ENCODE measurements around the gene ZSCAN18. TPM values are rescaled to one million over a fixed set of nuclear protein-coding genes. Genes with fewer than 3 reads are reported as not detected.

The ZSCAN18 gene
- total RNA-seq, 1 experiment from 2014 or later = not detected

DNA sequence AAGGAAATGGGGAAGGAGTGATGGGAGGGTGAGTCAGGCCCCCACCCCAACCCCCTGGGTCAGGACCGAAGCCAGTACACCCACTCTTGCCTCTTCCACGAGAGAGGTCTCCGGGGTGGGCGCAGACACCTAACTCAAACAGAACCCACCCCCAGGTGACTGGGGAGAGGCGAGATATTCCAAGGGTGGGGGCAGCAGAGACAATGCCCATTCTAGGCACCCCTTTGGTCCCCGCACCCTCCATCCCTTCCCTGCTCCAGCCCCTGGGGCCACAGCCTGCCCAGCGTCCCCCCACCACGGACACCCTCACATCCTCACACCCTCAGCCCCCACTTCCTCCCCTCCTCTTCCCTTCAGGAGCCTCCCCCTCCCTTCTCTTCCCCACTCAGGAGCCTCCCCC lies 682 bp downstream of the ZSCAN18 start:
- no peak for DNase-seq
- peaks cover 30% of the 10 kb centered on the region for H3K9me3 ChIP-seq
- no TSS peak for BruUV-seq (replicated peaks)
- no peaks in the 10 kb centered on the region for H3K27me3 Mint-ChIP-seq (ENCODE audit: insufficient read depth, unreplicated experiment)
- peaks cover 13% of the 10 kb centered on the region for H3K36me3 Mint-ChIP-seq (ENCODE audit: insufficient read depth, unreplicated experiment)
- no peaks in the 10 kb centered on the region for H3K27me3 ChIP-seq (replicated peaks; ENCODE audit: control insufficient read depth, insufficient read depth, low read length)
- H3K4me1 ChIP-seq = no peaks in the 10 kb centered on the region
- H3K27ac Mint-ChIP-seq (ENCODE audit: unreplicated experiment) = no peak overlapping the region
- H3K4me3 Mint-ChIP-seq (ENCODE audit: unreplicated experiment) = no peak overlapping the region
- no peak overlapping the region for H3K4me3 ChIP-seq (ENCODE audit: low read depth, low read length)
- TF ChIP-seq, protein P1, sequence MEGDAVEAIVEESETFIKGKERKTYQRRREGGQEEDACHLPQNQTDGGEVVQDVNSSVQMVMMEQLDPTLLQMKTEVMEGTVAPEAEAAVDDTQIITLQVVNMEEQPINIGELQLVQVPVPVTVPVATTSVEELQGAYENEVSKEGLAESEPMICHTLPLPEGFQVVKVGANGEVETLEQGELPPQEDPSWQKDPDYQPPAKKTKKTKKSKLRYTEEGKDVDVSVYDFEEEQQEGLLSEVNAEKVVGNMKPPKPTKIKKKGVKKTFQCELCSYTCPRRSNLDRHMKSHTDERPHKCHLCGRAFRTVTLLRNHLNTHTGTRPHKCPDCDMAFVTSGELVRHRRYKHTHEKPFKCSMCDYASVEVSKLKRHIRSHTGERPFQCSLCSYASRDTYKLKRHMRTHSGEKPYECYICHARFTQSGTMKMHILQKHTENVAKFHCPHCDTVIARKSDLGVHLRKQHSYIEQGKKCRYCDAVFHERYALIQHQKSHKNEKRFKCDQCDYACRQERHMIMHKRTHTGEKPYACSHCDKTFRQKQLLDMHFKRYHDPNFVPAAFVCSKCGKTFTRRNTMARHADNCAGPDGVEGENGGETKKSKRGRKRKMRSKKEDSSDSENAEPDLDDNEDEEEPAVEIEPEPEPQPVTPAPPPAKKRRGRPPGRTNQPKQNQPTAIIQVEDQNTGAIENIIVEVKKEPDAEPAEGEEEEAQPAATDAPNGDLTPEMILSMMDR (IDR thresholded peaks at IDR 0.05; ENCODE audit: insufficient read depth in 1 of 2, low read depth in 1 of 2, low read length in 1 of 2, severe bottlenecking in 1 of 2, unreplicated experiment in 1 of 2) = no peak
- H3K4me1 Mint-ChIP-seq (ENCODE audit: low read depth, unreplicated experiment) = no peaks in the 10 kb centered on the region
- POLR2A ChIA-PET = no interaction called here
- CTCF ChIA-PET = no interaction called here
- peaks cover 34% of the 10 kb centered on the region for H3K9me3 Mint-ChIP-seq (ENCODE audit: unreplicated experiment)
- intact Hi-C loops (cut with micrococcal nuclease; ENCODE audit: unreplicated experiment) = no loop called here
- no peaks in the 10 kb centered on the region for H3K36me3 ChIP-seq (ENCODE audit: control insufficient read depth, insufficient read depth, low read length)

DNA sequence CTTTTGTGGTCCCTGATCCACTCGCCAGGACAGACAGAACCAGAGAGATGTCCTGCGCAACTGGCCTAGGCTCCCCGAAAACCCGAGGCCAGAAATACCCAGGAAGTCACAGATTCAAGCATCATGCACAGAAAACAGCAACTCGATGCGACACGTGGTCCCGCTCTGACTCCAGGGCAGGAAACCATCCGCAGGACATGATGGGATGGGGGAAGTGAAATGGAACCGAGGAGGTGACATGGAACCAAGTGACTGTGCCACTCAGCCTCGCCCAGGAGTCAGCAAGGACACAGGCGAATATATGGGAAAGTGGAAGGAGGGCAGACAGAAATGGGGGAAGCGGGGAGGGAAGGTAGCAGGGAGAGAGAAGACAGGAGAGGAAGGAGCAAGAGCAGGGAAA lies 1.1 kb downstream of the ZSCAN18 start:
- H3K27ac Mint-ChIP-seq (ENCODE audit: unreplicated experiment) = no peak overlapping the region
- Histone ChIP-seq H3K27me3 (replicated peaks; ENCODE audit: control insufficient read depth, insufficient read depth, low read length) (no peaks in the 10 kb centered on the region), H3K4me1 (no peaks in the 10 kb centered on the region), H3K36me3 (ENCODE audit: control insufficient read depth, insufficient read depth, low read length) (no peaks in the 10 kb centered on the region), H3K4me3 (ENCODE audit: low read depth, low read length) (no peak overlapping the region), H3K9me3 (peaks cover 26% of the 10 kb centered on the region)
- no peak for DNase-seq
- ChIA-PET POLR2A (no interaction called here), CTCF (no interaction called here)
- no peak overlapping the region for H3K4me3 Mint-ChIP-seq (ENCODE audit: unreplicated experiment)
- H3K9me3 Mint-ChIP-seq (ENCODE audit: unreplicated experiment) = peaks cover 34% of the 10 kb centered on the region
- BruUV-seq (replicated peaks) = no TSS peak
- H3K27me3 Mint-ChIP-seq (ENCODE audit: insufficient read depth, unreplicated experiment) = no peaks in the 10 kb centered on the region
- TF ChIP-seq, protein P1 (IDR thresholded peaks at IDR 0.05; ENCODE audit: insufficient read depth in 1 of 2, low read depth in 1 of 2, low read length in 1 of 2, severe bottlenecking in 1 of 2, unreplicated experiment in 1 of 2) = no peak
- intact Hi-C loops (cut with micrococcal nuclease; ENCODE audit: unreplicated experiment) = no loop called here
- H3K36me3 Mint-ChIP-seq (ENCODE audit: insufficient read depth, unreplicated experiment) = peaks cover 13% of the 10 kb centered on the region
- H3K4me1 Mint-ChIP-seq (ENCODE audit: low read depth, unreplicated experiment) = no peaks in the 10 kb centered on the region

DNA sequence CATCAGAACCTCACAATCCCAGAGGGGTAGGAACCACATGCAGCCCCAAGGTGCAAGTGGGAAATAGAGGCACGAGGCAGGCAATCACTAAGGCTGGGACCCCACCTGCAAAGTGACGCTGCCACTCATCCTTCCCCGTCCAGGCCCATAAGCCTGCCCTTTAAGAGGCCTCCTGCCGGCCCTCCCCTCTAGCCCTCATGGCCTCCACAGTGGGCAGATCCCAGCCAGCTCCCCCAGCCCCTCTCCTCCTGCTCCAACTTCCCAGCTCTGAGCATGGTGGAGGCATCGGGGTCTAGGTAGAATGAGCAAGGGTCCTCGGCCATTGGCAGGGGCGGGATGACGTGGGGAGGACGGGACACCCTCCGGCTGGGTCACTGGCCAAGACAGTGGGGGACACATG lies 2.7 kb downstream of the ZSCAN18 start:
- ChIA-PET POLR2A (no interaction called here), CTCF (no interaction called here)
- Histone ChIP-seq H3K4me1 (no peaks in the 10 kb centered on the region), H3K36me3 (ENCODE audit: control insufficient read depth, insufficient read depth, low read length) (no peaks in the 10 kb centered on the region), H3K9me3 (peaks cover 28% of the 10 kb centered on the region), H3K4me3 (ENCODE audit: low read depth, low read length) (no peak overlapping the region), H3K27me3 (replicated peaks; ENCODE audit: control insufficient read depth, insufficient read depth, low read length) (no peaks in the 10 kb centered on the region)
- Mint-ChIP-seq H3K27ac (ENCODE audit: unreplicated experiment) (no peak overlapping the region), H3K4me3 (ENCODE audit: unreplicated experiment) (no peak overlapping the region), H3K36me3 (ENCODE audit: insufficient read depth, unreplicated experiment) (peaks cover 13% of the 10 kb centered on the region), H3K9me3 (ENCODE audit: unreplicated experiment) (peaks cover 34% of the 10 kb centered on the region), H3K27me3 (ENCODE audit: insufficient read depth, unreplicated experiment) (no peaks in the 10 kb centered on the region), H3K4me1 (ENCODE audit: low read depth, unreplicated experiment) (no peaks in the 10 kb centered on the region)
- intact Hi-C loops (cut with micrococcal nuclease; ENCODE audit: unreplicated experiment) = no loop called here
- BruUV-seq (replicated peaks) = no TSS peak
- no peak for DNase-seq
- TF ChIP-seq, protein P1 (IDR thresholded peaks at IDR 0.05; ENCODE audit: insufficient read depth in 1 of 2, low read depth in 1 of 2, low read length in 1 of 2, severe bottlenecking in 1 of 2, unreplicated experiment in 1 of 2) = no peak

All from Caco-2 (cell line).